ENCODE measurements around the gene OR56B4.

The OR56B4 gene

GRCh38 chr11:6152126-6152525 lies 44.6 kb downstream of the OR56B4 start:
- no peak for DNase-seq

GRCh38 chr11:6156628-6157359 lies 49.3 kb downstream of the OR56B4 start:
- no peak for DNase-seq
